ENCODE results near the gene EIF5. TPM values are rescaled to one million over a fixed set of nuclear protein-coding genes. Genes with fewer than 3 reads are reported as not detected.

EIF5 gene
- total RNA-seq, 1 donor from 2014 or later, result 256 TPM

DNA sequence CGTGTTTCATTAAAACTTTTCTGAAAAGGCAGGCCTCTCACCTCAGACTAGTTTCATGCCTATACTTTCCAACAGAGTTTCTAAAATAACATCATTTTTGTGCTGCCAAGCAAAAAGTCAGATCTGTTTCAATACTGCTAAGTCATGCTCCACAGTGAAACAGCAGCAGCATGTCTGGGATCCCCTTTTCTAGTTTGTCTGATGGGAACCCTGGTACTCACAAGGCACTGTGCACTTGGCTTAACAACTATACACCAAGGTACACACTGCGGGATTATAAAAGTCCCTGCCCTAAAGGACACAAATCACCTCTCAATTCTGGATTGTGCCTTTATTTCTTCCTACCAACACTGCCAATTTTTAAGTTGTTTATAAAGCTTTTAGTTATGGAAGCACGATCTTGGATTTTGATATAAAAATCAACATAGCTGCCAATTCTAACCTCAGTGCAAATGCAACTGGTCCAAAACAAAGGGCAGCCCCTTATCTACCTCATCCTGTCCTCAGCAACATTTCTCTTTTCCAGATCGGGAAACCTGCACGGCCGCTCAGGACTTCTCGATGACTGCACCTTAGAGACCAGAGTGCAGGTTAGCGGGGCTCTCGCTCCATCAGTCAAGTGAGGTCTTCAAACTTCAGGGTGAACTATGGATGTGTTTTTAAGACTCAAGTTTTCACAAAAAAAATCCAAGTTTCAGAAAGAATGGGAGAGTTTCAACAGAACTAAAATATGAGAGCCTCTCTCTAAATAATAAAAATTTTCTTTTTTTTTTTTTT, 1.7 kb upstream of the EIF5 start:
- no peaks in the 10 kb centered on the region for H3K9me3 Mint-ChIP-seq
- TF ChIP-seq CTCF (IDR thresholded peaks at IDR 0.05; ENCODE audit: unreplicated experiment), result no peak

DNA sequence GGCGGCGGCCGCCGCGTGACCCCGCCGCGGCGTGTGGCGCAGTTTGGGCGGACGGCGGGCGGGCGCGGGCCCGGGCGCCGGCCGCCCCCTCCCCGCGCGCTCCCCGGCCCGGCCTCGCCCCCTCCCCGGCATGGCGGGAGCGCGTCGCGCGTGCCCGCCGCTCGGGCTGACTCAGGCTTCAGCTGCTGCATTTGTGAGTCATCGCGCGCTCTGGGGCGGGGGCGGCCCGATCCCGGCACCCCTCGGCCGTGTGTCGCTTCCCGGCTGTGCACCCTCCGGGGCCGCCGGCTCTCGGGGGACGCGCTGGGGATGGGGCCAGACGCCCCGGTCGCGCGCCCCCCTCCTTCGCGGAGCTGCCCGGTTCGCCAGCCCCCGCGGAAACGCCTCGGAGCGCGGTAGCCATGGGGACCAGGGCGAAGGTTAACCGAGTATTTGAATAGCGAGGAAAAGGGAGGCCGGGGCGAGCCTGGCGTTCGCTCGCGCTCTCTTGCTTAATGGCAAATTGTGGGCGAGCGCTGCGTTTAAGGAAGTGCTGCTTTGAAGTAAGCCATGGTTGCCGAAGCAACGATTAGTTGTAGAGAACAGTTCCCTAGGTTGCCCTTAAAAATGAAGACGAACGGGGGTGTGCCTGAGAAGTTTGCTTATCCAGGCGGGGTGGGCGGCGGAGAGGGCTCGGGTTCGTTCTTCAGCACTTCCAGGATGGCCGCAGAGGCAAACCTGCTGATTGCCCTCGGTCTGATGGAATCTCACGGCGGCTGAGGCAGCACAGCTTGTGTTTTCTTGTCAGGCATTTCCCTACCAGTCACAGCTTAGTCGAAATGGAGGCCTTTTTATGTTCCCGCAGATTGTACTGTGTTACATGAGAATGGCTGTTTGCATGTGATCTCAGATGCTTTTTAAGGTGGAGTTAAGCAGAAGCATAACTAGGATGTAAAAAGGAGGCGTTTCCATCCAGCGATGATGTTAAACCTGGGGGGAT, 896 bp downstream of the EIF5 start:
- peak; percentile 45 to 69 for DNase-seq (ENCODE audit: low spot score in 2 of 2, unreplicated experiment in 2 of 2)
- no peaks in the 10 kb centered on the region for H3K27me3 Mint-ChIP-seq (ENCODE audit: low read depth)
- no peaks in the 10 kb centered on the region for H3K9me3 Mint-ChIP-seq
- TF ChIP-seq CTCF (IDR thresholded peaks at IDR 0.05; ENCODE audit: unreplicated experiment), result no peak
- H3K27ac Mint-ChIP-seq, result peak overlapping the region; percentile 84
- H3K4me3 Mint-ChIP-seq, result peak overlapping the region; percentile 83
- H3K4me1 Mint-ChIP-seq, result peaks cover 31% of the 10 kb centered on the region
- H3K36me3 Mint-ChIP-seq, result peaks cover 38% of the 10 kb centered on the region

More for the DNA sequence above, 1.7 kb upstream of the EIF5 start:
- Mint-ChIP-seq H3K36me3 (peaks cover 17% of the 10 kb centered on the region), H3K27me3 (ENCODE audit: low read depth) (no peaks in the 10 kb centered on the region), H3K4me3 (peak overlapping the region; percentile 83), H3K4me1 (peaks cover 31% of the 10 kb centered on the region), H3K27ac (peak overlapping the region; percentile 98)
- DNase-seq (ENCODE audit: low spot score in 2 of 2, unreplicated experiment in 2 of 2), result no peak

DNA sequence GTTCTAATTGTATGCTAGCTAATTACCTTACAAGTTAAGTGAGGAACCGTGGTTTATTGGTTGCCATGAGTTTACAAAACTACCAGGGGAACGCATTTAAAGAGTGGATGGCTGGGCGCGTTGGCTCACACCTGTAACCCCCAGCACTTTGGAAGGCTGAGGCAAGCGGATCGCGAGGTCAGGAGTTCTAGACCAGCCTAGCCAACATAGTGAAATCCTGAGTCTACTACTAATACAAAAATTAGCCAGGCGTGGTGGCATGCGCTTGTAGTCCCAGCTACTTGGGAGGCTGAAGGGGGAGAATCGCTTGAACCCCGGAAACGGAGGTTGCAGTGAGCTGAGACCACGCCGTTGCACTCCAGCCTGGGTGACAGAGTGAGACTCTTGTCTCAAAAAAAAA, 2.2 kb downstream of the EIF5 start:
- TF ChIP-seq CTCF (IDR thresholded peaks at IDR 0.05; ENCODE audit: unreplicated experiment), result no peak
- H3K9me3 Mint-ChIP-seq, result no peaks in the 10 kb centered on the region
- peak overlapping the region; percentile 84 for H3K27ac Mint-ChIP-seq
- H3K4me3 Mint-ChIP-seq, result peak overlapping the region; percentile 83
- H3K36me3 Mint-ChIP-seq, result peaks cover 46% of the 10 kb centered on the region
- peaks cover 30% of the 10 kb centered on the region for H3K4me1 Mint-ChIP-seq
- DNase-seq (ENCODE audit: low spot score in 2 of 2, unreplicated experiment in 2 of 2), result no peak
- no peaks in the 10 kb centered on the region for H3K27me3 Mint-ChIP-seq (ENCODE audit: low read depth)

GRCh38 chr14:103337794-103338193, 3.8 kb downstream of the EIF5 start:
- TF ChIP-seq CTCF (IDR thresholded peaks at IDR 0.05; ENCODE audit: unreplicated experiment), result no peak
- Mint-ChIP-seq H3K4me1 (peaks cover 16% of the 10 kb centered on the region), H3K9me3 (no peaks in the 10 kb centered on the region), H3K27ac (no peak overlapping the region), H3K4me3 (no peak overlapping the region), H3K27me3 (ENCODE audit: low read depth) (no peaks in the 10 kb centered on the region), H3K36me3 (peaks cover 60% of the 10 kb centered on the region)
- DNase-seq (ENCODE audit: low spot score in 2 of 2, unreplicated experiment in 2 of 2), result no peak

DNA sequence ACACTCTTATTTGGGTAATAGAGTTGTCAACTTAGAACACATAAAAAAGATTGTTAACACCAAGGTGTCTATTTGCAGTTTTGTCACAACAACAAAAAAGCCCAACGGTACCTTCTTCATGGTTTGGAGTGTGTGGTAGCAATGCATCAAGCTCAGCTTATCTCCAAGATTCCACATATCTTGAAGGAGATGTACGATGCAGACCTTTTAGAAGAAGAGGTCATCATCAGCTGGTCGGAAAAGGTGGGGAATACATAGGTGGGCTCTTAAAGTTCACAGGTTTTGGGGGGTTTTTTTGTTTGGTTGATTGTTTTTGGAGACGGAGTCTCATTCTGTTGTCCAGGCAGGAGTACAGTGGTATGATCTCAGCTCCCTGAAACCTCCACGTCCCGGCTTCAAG, 5.5 kb downstream of the EIF5 start:
- no peak overlapping the region for H3K27ac Mint-ChIP-seq
- no peaks in the 10 kb centered on the region for H3K27me3 Mint-ChIP-seq (ENCODE audit: low read depth)
- peaks cover 72% of the 10 kb centered on the region for H3K36me3 Mint-ChIP-seq
- H3K9me3 Mint-ChIP-seq, result no peaks in the 10 kb centered on the region
- no peak for TF ChIP-seq CTCF (IDR thresholded peaks at IDR 0.05; ENCODE audit: unreplicated experiment)
- no peak for DNase-seq (ENCODE audit: low spot score in 2 of 2, unreplicated experiment in 2 of 2)
- no peak overlapping the region for H3K4me3 Mint-ChIP-seq
- H3K4me1 Mint-ChIP-seq, result peaks cover 16% of the 10 kb centered on the region
